Stimulated activated naive CD8-positive, alpha-beta T cell treated with anti-CD3 and anti-CD28 coated beads, Interleukin-15, amount 100 ng/mL, for 72 hours (primary cell): ENCODE measurements around the gene RNU6-1.

Experiments used
- ATAC-seq: fragments of 150-1000 bp; cut with Tn5 transposase; 2 replicates; pipeline ENCODE4 v1.10.0; 2021; ENCODE audit warnings: mild to moderate bottlenecking, moderate library complexity
- DNase-seq, 2 donors: peaks; one replicate each; pipeline ENCODE4 v3.0.0; 2021 to 2022
- H3K27ac Mint-ChIP-seq, 2 donors: one replicate each; pipeline ENCODE4 v1.8.0; 2022; ENCODE audit warnings: mild to moderate bottlenecking in 2 of 2, mixed read lengths in 2 of 2, moderate library complexity in 2 of 2
- H3K27me3 Mint-ChIP-seq: one replicate; pipeline ENCODE4 v1.8.0; 2022; ENCODE audit warnings: mixed read lengths
- H3K4me1 Mint-ChIP-seq: one replicate; pipeline ENCODE4 v1.8.0; 2022; ENCODE audit warnings: mild to moderate bottlenecking, mixed read lengths
- H3K4me3 Mint-ChIP-seq, 2 donors: one replicate each; pipeline ENCODE4 v1.8.0; 2022; ENCODE audit warnings: mild to moderate bottlenecking in 2 of 2, mixed read lengths in 2 of 2, moderate library complexity in 1 of 2
- H3K9me3 Mint-ChIP-seq, 2 donors: one replicate each; pipeline ENCODE4 v1.8.0; 2022; ENCODE audit warnings: mixed read lengths in 2 of 2

Gene RNU6-1

DNA sequence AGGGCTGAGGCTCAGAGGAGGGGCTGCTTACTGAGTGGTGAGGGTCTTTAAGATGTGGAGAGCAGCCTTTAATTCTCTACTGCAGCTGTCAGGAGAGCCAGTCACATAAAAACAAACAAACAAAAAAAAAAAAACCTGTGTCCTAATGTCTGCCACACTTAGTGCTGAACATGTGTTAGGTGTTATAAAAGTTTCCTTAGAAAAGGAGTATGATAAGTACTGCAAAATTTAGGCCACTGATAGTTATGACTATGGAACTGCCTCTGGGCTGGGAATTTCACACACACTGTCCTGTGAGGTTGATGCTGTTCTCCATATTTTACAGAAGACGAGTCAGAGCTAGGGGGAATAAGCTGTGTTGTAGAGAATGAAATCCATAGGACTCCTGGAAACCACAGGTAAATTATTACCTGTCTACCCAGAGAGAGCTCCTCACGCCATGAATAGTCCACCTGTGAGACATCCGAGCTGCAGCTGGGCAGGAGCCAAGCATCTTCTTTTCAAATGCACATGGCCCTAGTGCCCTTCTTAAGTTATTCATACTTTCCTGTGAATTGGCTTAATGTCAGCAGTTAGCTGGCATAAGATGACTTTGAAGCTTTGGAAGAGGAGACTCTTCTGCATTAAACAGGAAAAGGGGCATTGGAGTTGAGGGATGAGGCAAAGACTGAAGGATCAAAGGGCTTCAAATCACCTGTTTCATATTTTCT lies 49.1 kb downstream of the RNU6-1 start:
- Mint-ChIP-seq H3K4me3 (no peak overlapping the region), H3K27ac (no peak overlapping the region), H3K4me1 (no peaks in the 10 kb centered on the region), H3K27me3 (no peaks in the 10 kb centered on the region), H3K9me3 (peaks cover 0 to 13% of the 10 kb centered on the region in 2 donors)
- no peak for DNase-seq
- ATAC-seq: no peak
